HS-27A (cell line): ENCODE results near the gene BEND4.

Source experiments
- DNase-seq: peaks from one replicate; pipeline ENCODE4 v3.0.0-alpha.2; 2012; ENCODE audit warnings: low read depth, missing footprints

The BEND4 gene

DNA sequence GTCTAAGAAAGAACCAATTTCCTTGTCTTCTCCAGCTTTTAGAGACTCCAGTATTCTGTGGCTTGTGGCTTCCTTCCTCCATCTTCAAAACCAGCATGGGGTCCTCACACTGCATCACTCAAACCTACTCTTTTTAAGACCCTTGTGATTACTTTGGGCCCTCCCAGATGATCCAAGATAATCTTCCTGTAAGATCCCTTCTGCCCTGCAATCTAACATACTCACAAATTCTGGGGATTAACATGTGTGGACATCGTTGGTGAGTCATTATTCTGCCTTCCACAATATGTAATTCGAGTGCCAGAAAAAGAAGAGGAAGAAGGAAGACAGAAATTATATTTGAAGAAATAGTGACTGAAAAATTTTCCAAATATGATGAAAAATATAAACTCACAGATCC, 47.9 kb downstream of the BEND4 start:
- peak; percentile 17 for DNase-seq

DNA sequence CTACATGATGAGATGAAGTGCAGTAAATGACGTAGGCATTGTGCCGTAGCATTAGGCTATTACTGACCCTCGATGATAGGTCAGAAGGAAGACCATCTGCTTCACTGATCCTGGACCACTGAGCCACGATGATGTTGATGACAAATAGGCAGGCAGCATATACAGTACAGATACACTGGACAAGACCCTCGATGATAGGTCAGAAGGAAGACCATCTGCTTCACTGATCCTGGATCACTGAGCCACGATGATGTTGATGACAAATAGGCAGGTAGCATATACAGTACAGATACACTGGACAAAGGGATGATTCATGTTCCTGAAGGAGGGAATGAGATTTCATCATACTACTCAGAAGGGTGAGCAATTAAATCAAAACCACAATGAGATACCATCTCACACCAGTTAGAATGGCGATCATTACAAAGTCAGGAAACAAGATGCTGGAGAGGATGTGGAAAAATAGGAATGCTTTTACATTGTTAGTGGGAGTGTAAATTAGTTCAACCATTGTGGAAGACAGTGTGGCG, 50.9 kb downstream of the BEND4 start:
- no peak for DNase-seq

DNA sequence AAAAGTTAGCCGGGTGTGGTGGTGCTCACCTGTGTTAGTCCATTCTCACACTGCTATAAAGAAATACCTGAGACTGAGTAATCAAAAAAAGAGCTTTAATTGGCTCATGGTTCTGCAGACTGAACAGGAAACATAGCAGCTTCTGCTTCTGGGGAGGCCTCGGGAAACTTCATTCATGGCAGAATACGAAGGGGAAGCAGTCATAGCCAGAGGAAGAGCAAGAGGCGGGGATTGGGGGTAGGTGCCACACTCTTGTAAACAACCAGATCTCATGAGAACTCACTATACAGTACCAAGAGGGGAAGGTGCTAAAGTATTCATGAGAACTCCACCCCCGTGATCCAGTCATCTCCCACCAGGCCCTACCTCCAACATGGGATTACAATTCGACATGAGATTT, 64.1 kb downstream of the BEND4 start:
- no peak for DNase-seq

DNA sequence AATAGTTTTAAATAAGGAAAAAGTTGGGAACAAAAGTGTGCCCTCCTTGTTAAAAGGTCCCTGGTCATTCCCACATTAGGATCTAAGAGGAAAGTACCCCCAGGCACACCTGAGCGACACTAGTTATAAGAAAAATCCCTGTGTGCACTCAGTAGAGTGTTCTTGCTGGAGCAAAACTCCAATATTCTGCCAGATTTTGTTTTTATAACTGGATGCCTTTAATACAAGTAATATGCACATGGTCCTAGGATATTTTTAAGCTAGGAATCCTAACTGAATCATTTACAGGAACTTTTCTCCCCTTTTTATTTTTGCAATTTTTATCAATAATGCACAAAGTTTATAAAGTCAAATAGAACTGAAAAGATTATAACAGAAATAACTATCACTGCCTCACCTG, 68.6 kb downstream of the BEND4 start:
- DNase-seq = no peak

DNA sequence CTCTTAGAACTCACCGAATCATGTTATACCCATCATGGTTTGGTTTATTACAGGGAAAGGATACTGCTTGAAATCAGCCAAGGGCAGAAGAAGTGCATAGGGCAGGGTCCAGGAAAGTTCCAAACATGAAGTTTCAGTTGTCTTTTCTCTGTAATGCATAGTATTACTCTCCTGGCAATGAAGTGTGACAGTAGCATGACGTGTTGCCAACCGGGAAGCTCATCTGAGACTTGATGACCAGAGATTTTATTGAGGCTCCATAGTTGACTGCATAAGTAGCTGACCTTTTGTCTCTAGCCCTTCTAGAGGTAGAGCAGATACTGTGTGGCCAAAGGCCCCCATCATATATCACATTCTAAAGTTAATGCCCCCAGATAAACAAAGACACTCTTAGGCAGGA, 72.1 kb downstream of the BEND4 start:
- DNase-seq = no peak

DNA sequence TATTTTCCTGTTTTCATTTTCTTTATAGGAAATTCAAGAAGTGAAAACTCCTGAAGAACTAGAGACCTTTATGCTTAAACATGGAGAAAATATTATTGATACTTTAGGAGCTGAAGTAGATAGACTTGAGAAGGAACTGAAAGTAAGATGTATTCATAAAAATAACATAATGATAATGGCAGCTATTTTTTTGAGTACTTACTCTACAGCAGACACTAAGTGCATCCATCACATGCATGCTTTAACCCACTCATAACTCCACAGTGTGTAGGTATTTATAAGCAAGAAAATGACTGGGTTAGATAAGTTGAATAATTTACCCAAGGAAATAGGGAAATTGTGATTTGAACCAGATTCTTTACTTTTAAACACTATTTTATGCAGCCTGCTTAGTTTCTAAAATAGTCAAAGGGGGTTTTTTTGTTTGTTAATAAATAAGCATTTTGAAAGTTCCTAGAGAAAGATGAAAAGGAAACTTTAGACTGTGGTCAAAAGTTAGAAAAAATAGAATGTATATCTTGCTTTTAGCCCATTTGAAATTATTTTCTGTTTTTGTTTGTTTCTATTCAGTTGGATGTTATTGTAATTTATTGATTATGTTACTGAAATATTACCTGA, 74.2 kb downstream of the BEND4 start:
- DNase-seq = no peak

DNA sequence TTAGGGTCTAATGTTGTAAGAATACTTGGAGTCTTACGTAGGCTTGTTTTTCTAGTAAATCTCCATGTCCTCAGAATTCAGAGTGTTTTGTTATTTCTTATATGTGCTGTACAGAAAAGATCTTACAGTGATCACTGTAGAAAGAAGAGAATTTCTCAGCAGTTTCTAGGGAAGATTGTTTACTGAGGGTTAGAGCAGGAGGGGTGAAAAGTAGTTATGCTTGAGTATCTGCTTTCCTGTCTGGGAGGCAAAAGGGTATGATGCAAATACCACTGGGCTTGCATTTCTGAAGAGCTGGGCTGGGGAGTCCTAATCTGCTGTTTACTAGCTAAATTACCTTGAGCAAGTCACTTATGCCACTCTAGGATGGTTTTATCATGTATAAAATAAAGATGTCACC, 78.2 kb downstream of the BEND4 start:
- no peak for DNase-seq

DNA sequence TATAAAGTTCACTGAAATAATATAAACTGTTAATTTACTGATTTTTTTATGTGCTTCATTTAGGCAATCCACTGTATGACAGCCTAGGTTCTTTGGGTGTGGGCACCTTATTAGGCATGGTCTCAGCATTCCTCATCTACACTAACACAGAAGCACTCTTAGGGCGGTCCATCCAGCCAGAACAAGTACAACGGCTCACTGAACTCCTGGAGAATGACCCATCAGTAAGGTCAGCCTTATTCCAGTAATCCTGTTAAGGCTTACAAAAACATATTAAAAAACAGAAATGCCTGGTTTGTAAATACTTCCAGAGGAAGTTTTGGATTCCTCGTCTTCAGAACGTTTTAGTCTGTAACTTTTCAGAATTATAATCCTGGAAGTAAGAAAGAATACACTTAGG, 82.0 kb downstream of the BEND4 start:
- DNase-seq = no peak

DNA sequence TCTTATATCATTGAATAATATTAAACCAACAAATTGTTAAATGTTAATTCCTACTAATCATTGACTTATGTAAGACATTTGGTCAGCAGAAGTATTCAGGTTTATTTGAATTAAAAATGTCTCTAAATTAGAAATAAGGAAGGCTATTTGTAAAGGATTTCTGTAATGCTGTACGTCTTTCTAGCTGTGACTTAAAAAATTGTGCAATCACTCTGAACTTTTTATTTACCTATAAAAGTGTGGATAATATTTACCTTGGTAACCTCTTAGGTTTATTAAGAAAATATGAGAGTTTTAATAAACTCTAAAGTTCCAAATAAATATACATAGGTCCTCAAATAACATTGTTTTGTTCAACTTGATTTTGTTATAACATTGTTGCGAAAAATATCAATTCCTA, 85.2 kb downstream of the BEND4 start:
- no peak for DNase-seq

DNA sequence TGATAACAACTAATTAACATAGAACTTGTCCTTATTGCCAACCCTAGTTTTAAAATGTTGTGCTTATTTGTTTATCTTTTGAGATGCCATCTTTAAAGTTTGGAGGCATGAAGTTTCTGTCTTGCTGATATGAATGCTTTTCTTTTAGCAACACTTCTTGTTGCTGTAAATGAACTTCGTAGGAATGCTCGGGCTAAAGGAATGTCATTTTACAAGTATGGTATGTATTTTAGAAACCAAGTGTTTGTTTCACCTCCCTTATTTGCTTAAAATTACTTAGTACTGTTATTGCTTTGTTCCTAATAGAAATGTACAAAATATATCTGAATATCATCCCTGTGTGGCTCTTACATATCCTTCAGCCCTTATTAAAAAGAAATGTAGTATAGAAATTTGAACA, 86.1 kb downstream of the BEND4 start:
- no peak for DNase-seq
